HG02973 (cell line): Measurements from ENCODE around the gene ATP2C2.
"Not testable (repeated sequence)": the region's sequence is repeated elsewhere in the genome, so short reads cannot be mapped to it uniquely, and the experiment has no call there.

Experiments used
- ATAC-seq: cut with Tn5 transposase; IDR thresholded peaks from one replicate; pipeline ENCODE4 v1.9.1; 2021; ENCODE audit warnings: moderate library complexity; ENCODE audit not compliant: unreplicated experiment

ATP2C2 gene

GRCh38 chr16:84368308-84368996 is at the start of gene ATP2C2:
Gene ATP2C2 (plus strand): TSS chr16:84368538. CDS start chr16:84368616, 78 bp downstream.
- no peak for ATAC-seq

- no peak for ATAC-seq
These were observed 49.1 kb upstream of the ATP2C2 start for GRCh38 chr16:84319146-84319760.

- ATAC-seq: no peak
These were observed 47.8 kb upstream of the ATP2C2 start for GRCh38 chr16:84320511-84320910.

GRCh38 chr16:84321932-84322331 is 46.4 kb upstream of the ATP2C2 start:
- no peak for ATAC-seq

- ATAC-seq: no peak
These were observed 45.6 kb upstream of the ATP2C2 start for GRCh38 chr16:84322749-84323148.

GRCh38 chr16:84323606-84324005 is 44.7 kb upstream of the ATP2C2 start:
- ATAC-seq: no peak

- ATAC-seq: no peak
These were observed 43.7 kb upstream of the ATP2C2 start for GRCh38 chr16:84324434-84325262.

GRCh38 chr16:84326545-84326944 is 41.8 kb upstream of the ATP2C2 start:
- ATAC-seq: no peak

- no peak for ATAC-seq
These were observed 40.3 kb upstream of the ATP2C2 start for GRCh38 chr16:84327926-84328505.

- no peak for ATAC-seq
These were observed 39.3 kb upstream of the ATP2C2 start for GRCh38 chr16:84329016-84329415.

- ATAC-seq: no peak
These were observed 38.3 kb upstream of the ATP2C2 start for GRCh38 chr16:84329843-84330684.

- no peak for ATAC-seq
These were observed 37.7 kb upstream of the ATP2C2 start for GRCh38 chr16:84330685-84331050.

- no peak for ATAC-seq
These were observed 36.1 kb upstream of the ATP2C2 start for GRCh38 chr16:84331998-84332780.

GRCh38 chr16:84332975-84333684 is 35.2 kb upstream of the ATP2C2 start:
- ATAC-seq: no peak

- ATAC-seq: no peak
These were observed 34.3 kb upstream of the ATP2C2 start for GRCh38 chr16:84334058-84334457.

GRCh38 chr16:84334482-84334881 is 33.9 kb upstream of the ATP2C2 start:
- ATAC-seq: no peak

GRCh38 chr16:84337236-84337635 is 31.1 kb upstream of the ATP2C2 start:
- ATAC-seq: not testable (repeated sequence)

GRCh38 chr16:84339311-84339710 is 29.0 kb upstream of the ATP2C2 start:
- no peak for ATAC-seq

- no peak for ATAC-seq
These were observed 28.6 kb upstream of the ATP2C2 start for GRCh38 chr16:84339766-84340165.
